Heart left ventricle (tissue), 13 donors: Measurements from ENCODE around the gene ZNF80.

ENCODE experiments used
- POLR2A ChIP-seq, 2 donors: fragments of 450-650 bp; IDR thresholded peaks; one replicate each; pipeline ENCODE4 v1.6.1; 2017; ENCODE audit warnings: antibody characterized with exemption in 2 of 2, mild to moderate bottlenecking in 2 of 2, moderate library complexity in 2 of 2
- TF ChIP-seq, protein P1 (sequence below), 12 donors: fragments of 200-600 bp; sonication (generic) in 4 of 12; IDR thresholded peaks; one replicate each; pipeline versions ENCODE4 v1.5.0 to v1.8.0; 2018 to 2022; ENCODE audit warnings: antibody characterized with exemption in 12 of 12, mild to moderate bottlenecking in 5 of 12
- donor health status: ischemic (EF 13 %, LVEDD 7.1; RV severe dilation, severe dysfunction).
- donor health status: DM: no; HTN: yes; CAD: no.
- donor health status: DM: no; HTN: no; CAD: no.
- donor health status: ischemic (EF 25% LVEDD 6.9; RV normal size, moderate dysfunction).
- donor health status: ischemic (EF 25% LVEDD 5.7; RV mildly dilated, moderate dysfunction).
- donor health status: ischemic (EF 35%, LVEDD 5.7; RV mildly dilated, moderate dysfunction).
- donor health status: nonischemic (EF 11% LVEDD 7.7; RV severe dilation, severe dysfunction).
- donor health status: DM: yes; HTN: yes; CAD: no.
- donor health status: PGD.
- donor health status: ischemic (EF 29% LVEDD 5.4; RV normal size, mild dysfunction).
- donor health status: nonischemic (EF 23%, LVEDD 6.1; RV moderate dilation, normal function).

GRCh38 chr3:114213627-114214541 is 23.5 kb downstream of the ZNF80 start:
- TF ChIP-seq POLR2A (IDR thresholded peaks at IDR 0.05): no peak
- TF ChIP-seq, protein P1, sequence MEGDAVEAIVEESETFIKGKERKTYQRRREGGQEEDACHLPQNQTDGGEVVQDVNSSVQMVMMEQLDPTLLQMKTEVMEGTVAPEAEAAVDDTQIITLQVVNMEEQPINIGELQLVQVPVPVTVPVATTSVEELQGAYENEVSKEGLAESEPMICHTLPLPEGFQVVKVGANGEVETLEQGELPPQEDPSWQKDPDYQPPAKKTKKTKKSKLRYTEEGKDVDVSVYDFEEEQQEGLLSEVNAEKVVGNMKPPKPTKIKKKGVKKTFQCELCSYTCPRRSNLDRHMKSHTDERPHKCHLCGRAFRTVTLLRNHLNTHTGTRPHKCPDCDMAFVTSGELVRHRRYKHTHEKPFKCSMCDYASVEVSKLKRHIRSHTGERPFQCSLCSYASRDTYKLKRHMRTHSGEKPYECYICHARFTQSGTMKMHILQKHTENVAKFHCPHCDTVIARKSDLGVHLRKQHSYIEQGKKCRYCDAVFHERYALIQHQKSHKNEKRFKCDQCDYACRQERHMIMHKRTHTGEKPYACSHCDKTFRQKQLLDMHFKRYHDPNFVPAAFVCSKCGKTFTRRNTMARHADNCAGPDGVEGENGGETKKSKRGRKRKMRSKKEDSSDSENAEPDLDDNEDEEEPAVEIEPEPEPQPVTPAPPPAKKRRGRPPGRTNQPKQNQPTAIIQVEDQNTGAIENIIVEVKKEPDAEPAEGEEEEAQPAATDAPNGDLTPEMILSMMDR (IDR thresholded peaks at IDR 0.05): no peak
